Measurements from ENCODE around the gene POU6F2.

DNA sequence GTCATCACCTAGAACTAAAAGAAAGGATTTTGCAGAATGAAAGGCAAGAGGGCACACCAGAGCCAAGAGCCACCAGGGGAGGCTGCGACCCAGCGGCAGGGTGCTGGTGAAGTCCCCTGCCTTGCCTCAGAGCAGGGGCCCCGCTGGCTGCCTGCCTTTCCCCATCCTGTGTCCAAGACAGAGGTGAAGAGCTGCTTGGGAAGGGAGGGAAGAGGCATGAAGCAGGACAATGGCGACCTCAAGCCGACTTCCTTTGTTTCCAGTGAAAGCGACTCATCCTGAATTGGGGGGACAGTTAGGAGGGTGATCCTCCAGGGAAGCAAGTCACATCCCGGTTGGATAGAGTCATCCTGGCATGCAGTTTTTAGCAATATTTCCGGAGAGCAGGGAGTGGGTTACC, 333.0 kb downstream of the POU6F2 start:
- TF ChIP-seq, protein P1, sequence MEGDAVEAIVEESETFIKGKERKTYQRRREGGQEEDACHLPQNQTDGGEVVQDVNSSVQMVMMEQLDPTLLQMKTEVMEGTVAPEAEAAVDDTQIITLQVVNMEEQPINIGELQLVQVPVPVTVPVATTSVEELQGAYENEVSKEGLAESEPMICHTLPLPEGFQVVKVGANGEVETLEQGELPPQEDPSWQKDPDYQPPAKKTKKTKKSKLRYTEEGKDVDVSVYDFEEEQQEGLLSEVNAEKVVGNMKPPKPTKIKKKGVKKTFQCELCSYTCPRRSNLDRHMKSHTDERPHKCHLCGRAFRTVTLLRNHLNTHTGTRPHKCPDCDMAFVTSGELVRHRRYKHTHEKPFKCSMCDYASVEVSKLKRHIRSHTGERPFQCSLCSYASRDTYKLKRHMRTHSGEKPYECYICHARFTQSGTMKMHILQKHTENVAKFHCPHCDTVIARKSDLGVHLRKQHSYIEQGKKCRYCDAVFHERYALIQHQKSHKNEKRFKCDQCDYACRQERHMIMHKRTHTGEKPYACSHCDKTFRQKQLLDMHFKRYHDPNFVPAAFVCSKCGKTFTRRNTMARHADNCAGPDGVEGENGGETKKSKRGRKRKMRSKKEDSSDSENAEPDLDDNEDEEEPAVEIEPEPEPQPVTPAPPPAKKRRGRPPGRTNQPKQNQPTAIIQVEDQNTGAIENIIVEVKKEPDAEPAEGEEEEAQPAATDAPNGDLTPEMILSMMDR (IDR thresholded peaks at IDR 0.05 in 2 of 3, conservative IDR thresholded peaks at IDR 0.05 in 1 of 3; ENCODE audit: borderline replicate concordance in 1 of 3, insufficient read depth in 1 of 3, low read depth in 2 of 3, low read length in 2 of 3): no peak
- TF ChIP-seq EZH2phosphoT487 (IDR thresholded peaks at IDR 0.05; ENCODE audit: borderline replicate concordance): no peak
